HepG2 (cell line): ENCODE measurements around the gene JAKMIP3. TPM values are rescaled to one million over a fixed set of nuclear protein-coding genes. Genes with fewer than 3 reads are reported as not detected.
A peak's percentile ranks its signal among the peaks of the same experiment; 100 is the strongest.

ENCODE experiments used
- ATAC-seq: fragments of 200-7000 bp; cut with Tn5 transposase; 3 replicates; pipeline ENCODE4 v1.9.1; 2020; ENCODE audit warnings: mild to moderate bottlenecking, moderate library complexity
- BruUV-seq: library from RNA; stranded (reverse); fragments of 400-500 nt; replicated peaks from 2 replicates; lab custom pipeline; 2021; lab: Mats Ljungman, UMichigan
- CTCF ChIA-PET: fragments of 300-600 bp; formaldehyde crosslinking; extraction: SDS; loops from one replicate; lab custom pipeline; 2021; ENCODE audit warnings: low total read pairs, inconsistent platforms, low intra/inter-chr PET ratio; lab: Yijun Ruan, JAX
- POLR2A ChIA-PET: fragments of 350-600 bp; sonication (Branson Sonifier 250); formaldehyde crosslinking; loops from one replicate; lab custom pipeline; 2020; ENCODE audit warnings: antibody characterized with exemption, inconsistent platforms; lab: Yijun Ruan, JAX
- DNase-seq: peaks from one replicate; pipeline ENCODE4 v3.0.0-alpha.2; 2015; ENCODE audit warnings: low spot score
- FAIRE-seq: peaks from 3 replicates; lab custom pipeline; 2011; peaks lifted over from hg19 to GRCh38; lab: Jason Lieb, UNC
- H2AFZ ChIP-seq: one replicate; pipeline ENCODE4 v1.6.1; 2011; ENCODE audit warnings: low read length, inconsistent platforms
- H3K27ac ChIP-seq: fragments of 300-600 bp; 3 replicates; pipeline ENCODE4 v1.8.0; 2011; ENCODE audit warnings: mixed run types, mild to moderate bottlenecking, mixed read lengths, low read length, inconsistent platforms; ENCODE audit not compliant: insufficient read depth; ENCODE audit errors: extremely low read length
- H3K27me3 ChIP-seq, 2 experiments: fragments of 200-600 bp in 1 of 2; 2 replicates in 1 of 2; 3 replicates in 1 of 2; pipeline versions ENCODE4 v1.6.0 to v1.8.0; 2011; ENCODE audit warnings: low read length in 2 of 2, mild to moderate bottlenecking in 2 of 2, moderate library complexity in 2 of 2, inconsistent platforms in 1 of 2; ENCODE audit not compliant: insufficient read depth in 2 of 2, control insufficient read depth in 1 of 2
- H3K36me3 ChIP-seq, 2 experiments: fragments of 200-600 bp in 1 of 2; replicated peaks in 1 of 2; 2 replicates in 1 of 2; 3 replicates in 1 of 2; pipeline versions ENCODE4 v1.5.1 to v1.8.0; 2011; ENCODE audit warnings: low read length in 2 of 2, inconsistent platforms in 1 of 2; ENCODE audit not compliant: insufficient read depth in 2 of 2, control insufficient read depth in 1 of 2
- H3K4me1 ChIP-seq: 2 replicates; pipeline ENCODE4 v1.5.1; 2012; ENCODE audit warnings: low read length, inconsistent platforms; ENCODE audit not compliant: insufficient read depth
- H3K4me2 ChIP-seq: 2 replicates; pipeline ENCODE4 v1.6.0; 2011; ENCODE audit warnings: low read depth, low read length, inconsistent platforms
- H3K4me3 ChIP-seq, 3 experiments: fragments of 200-600 bp in 1 of 3; sonication (generic), shearing (Covaris generic) in 1 of 3; replicated peaks in 1 of 3; 2 replicates each; pipeline ENCODE4 v1.5.1; 2011 to 2016; ENCODE audit warnings: low read length in 3 of 3, inconsistent platforms in 2 of 3, low read depth in 2 of 3, mild to moderate bottlenecking in 2 of 3, control low read depth in 1 of 3, mixed read lengths in 1 of 3; ENCODE audit not compliant: insufficient read depth in 1 of 3
- H3K79me2 ChIP-seq: one replicate; pipeline ENCODE4 v1.6.1; 2011; ENCODE audit warnings: low read length, inconsistent platforms; ENCODE audit not compliant: insufficient read depth
- H3K9ac ChIP-seq: 2 replicates; pipeline ENCODE4 v1.6.0; 2011; ENCODE audit warnings: mild to moderate bottlenecking, low read depth, low read length, inconsistent platforms; ENCODE audit not compliant: insufficient read depth
- H3K9me3 ChIP-seq: 2 replicates; pipeline ENCODE4 v1.5.1; 2012; ENCODE audit warnings: mild to moderate bottlenecking, low read length
- H4K20me1 ChIP-seq: 2 replicates; pipeline ENCODE4 v1.6.0; 2011; ENCODE audit warnings: inconsistent platforms, mild to moderate bottlenecking, low read length, moderate library complexity; ENCODE audit not compliant: insufficient read depth
- BHLHE40 ChIP-seq: IDR thresholded peaks from 2 replicates; pipeline ENCODE4 v1.6.1; 2011; ENCODE audit warnings: low read length, improper control_type of control experiment
- KLF13 ChIP-seq: sonication (generic); formaldehyde crosslinking; IDR thresholded peaks from 2 replicates; pipeline ENCODE4 v1.4.0; 2020; ENCODE audit warnings: mild to moderate bottlenecking, missing genetic modification reagents
- PLSCR1 ChIP-seq: sonication (generic); formaldehyde crosslinking; IDR thresholded peaks from 2 replicates; pipeline ENCODE4 v1.5.0; 2020; ENCODE audit warnings: missing genetic modification reagents, mild to moderate bottlenecking, borderline replicate concordance
- PRDM10 ChIP-seq: sonication (generic); formaldehyde crosslinking; IDR thresholded peaks from 2 replicates; pipeline ENCODE4 v1.4.0; 2020; ENCODE audit warnings: low read depth, missing genetic modification reagents
- SRSF4 ChIP-seq: fragments of 200-400 bp; formaldehyde crosslinking; IDR thresholded peaks from one replicate; pipeline ENCODE4 v1.6.1; 2018; ENCODE audit warnings: mild to moderate bottlenecking, low read depth, low read length, moderate library complexity; ENCODE audit not compliant: poor library complexity, severe bottlenecking
- WGBS: methylation state at CpG from one replicate; pipeline ENCODE4 v1.1.6; 2017; ENCODE audit warnings: low lambda C conversion rate; 5-methylcytosine and 5-hydroxymethylcytosine counted together
- in situ Hi-C: cut with HindIII; loops from 2 replicates; pipeline ENCODE4 v1.10.0; 2017; ENCODE audit warnings: low pct_unique_long_range_greater_than_20kb; ENCODE audit not compliant: extremely low pct_ligation_motif_present
- intact Hi-C: fragments of 100-400 bp; cut with micrococcal nuclease; formaldehyde crosslinking; loops from one replicate; pipeline ENCODE4 v1.10.0; 2022; ENCODE audit not compliant: unreplicated experiment
- polyA plus RNA-seq, 8 experiments: library from polyadenylated mRNA; depleted of rRNA in 3 of 8; stranded (reverse) in 7 of 8; unstranded in 1 of 8; fragments of >200 nt; fragmentation: Illumina TruSeq in 4 of 8; extraction: Trizol in 4 of 8; gene quantifications; 2 replicates each; pipeline versions ENCODE4 v1.2.1 to v1.2.3, GENCODE V29; 2011 to 2016; ENCODE audit warnings: low read depth in 4 of 8, missing spikeins in 1 of 8, mixed read lengths in 1 of 8; ENCODE audit not compliant: insufficient read depth in 1 of 8
- total RNA-seq, 5 experiments: library from RNA; depleted of rRNA; stranded (reverse); fragments of >200 nt; fragmentation: Illumina TruSeq; extraction: Trizol; gene quantifications; 2 replicates each; pipeline ENCODE4 v1.2.3, GENCODE V29; 2016; ENCODE audit warnings: low read depth in 1 of 5

JAKMIP3 gene
- total and polyA plus RNA-seq, 2 of the 13 experiments (the other 11 are each of a cell fraction or from before 2014, with no cell fraction given), result 0.03 to 0.11 TPM

GRCh38 chr10:132021504-132022143, 44.1 kb upstream of the JAKMIP3 start:
- Histone ChIP-seq H3K9me3 (no peaks in the 10 kb centered on the region), H3K27ac (no peak overlapping the region), H2AFZ (no peak overlapping the region), H3K4me2 (no peak overlapping the region), H3K36me3 (no peaks in the 10 kb centered on the region), H3K4me3 (no peak overlapping the region), H3K79me2 (no peaks in the 10 kb centered on the region), H4K20me1 (no peaks in the 10 kb centered on the region), H3K27me3 (peaks cover 2 to 28% of the 10 kb centered on the region in 2 experiments), H3K4me1 (peaks cover 14% of the 10 kb centered on the region), H3K9ac (no peak overlapping the region)
- no peak for ATAC-seq
- intact Hi-C loops, result loop anchor here (2.0 kb wide), 2 partner anchors 25 to 43 kb away; no protein-coding TSS in a partner anchor
- no peak for FAIRE-seq
- in situ Hi-C loops, result loop anchor here (5.0 kb wide), 2 partner anchors 44 to 129 kb away; no protein-coding TSS in a partner anchor
- WGBS, result 45% methylated on average over 8 of the region's 16 CpGs
- DNase-seq, result no peak
- TF ChIP-seq KLF13 (CRISPR knock-in tag), result no peak
- TF ChIP-seq PRDM10, result no peak
- TF ChIP-seq SRSF4, result no peak
- peak; percentile 66 for TF ChIP-seq BHLHE40
- TF ChIP-seq PLSCR1 (CRISPR knock-in tag), result no peak
- CTCF ChIA-PET, result no interaction called here
- POLR2A ChIA-PET, result no interaction called here
- no TSS peak for BruUV-seq
